GM12873 (cell line): ENCODE data around the gene C2orf68.

Source experiments
- TF ChIP-seq, protein P1 (sequence below): IDR thresholded peaks from 2 replicates; pipeline ENCODE4 v1.5.1; 2012; ENCODE audit warnings: low read depth, mild to moderate bottlenecking, moderate library complexity, low read length, control low read depth; ENCODE audit not compliant: insufficient read depth; ENCODE audit errors: missing control alignments

Gene C2orf68

DNA sequence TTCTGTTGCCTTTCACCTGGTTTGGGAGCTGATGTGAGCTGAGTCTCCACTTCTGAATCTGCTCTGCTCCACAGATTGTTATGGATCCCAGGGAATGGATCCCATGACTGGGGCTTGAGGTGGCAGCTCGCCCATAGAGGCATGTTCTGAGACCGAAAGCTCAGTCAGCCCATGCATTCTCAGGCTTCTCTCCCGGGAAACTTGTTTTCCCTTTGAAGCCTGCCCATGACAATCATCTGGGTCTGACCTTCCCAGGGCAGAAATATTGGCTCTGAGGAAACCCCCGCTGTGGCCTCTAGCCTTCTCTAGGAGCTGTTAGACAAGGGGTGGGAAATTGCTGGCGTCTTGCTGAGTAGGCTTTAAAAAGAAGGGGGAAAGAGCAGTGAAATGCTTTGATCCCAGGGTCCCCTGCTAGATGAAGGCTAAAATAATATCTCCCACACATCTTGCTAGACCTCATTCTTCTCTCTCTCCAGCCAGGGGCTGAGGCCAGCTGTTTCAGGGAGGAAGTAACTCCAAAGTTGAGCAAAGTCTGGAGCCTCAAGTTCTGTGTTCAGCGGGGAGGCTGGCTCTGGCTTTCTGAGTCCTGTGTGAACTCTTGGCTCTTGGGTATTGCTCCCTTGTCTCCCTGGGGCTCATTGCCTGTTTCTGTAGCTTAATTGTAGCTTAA lies 32.5 kb downstream of the C2orf68 start:
- TF ChIP-seq, protein P1, sequence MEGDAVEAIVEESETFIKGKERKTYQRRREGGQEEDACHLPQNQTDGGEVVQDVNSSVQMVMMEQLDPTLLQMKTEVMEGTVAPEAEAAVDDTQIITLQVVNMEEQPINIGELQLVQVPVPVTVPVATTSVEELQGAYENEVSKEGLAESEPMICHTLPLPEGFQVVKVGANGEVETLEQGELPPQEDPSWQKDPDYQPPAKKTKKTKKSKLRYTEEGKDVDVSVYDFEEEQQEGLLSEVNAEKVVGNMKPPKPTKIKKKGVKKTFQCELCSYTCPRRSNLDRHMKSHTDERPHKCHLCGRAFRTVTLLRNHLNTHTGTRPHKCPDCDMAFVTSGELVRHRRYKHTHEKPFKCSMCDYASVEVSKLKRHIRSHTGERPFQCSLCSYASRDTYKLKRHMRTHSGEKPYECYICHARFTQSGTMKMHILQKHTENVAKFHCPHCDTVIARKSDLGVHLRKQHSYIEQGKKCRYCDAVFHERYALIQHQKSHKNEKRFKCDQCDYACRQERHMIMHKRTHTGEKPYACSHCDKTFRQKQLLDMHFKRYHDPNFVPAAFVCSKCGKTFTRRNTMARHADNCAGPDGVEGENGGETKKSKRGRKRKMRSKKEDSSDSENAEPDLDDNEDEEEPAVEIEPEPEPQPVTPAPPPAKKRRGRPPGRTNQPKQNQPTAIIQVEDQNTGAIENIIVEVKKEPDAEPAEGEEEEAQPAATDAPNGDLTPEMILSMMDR = no peak

- TF ChIP-seq, protein P1 = no peak
Observed at GRCh38 chr2:85578243-85579180, 33.4 kb downstream of the C2orf68 start.

GRCh38 chr2:85577386-85578242 lies 34.3 kb downstream of the C2orf68 start, which contains the start of gene VAMP8:
VAMP8 (plus strand) TSS chr2:85577586; CDS start chr2:85577647, 61 bp downstream.
- TF ChIP-seq, protein P1 = no peak

GRCh38 chr2:85577063-85577385 lies 34.8 kb downstream of the C2orf68 start:
- TF ChIP-seq, protein P1 = no peak

GRCh38 chr2:85575739-85576138 lies 36.1 kb downstream of the C2orf68 start:
- TF ChIP-seq, protein P1 = no peak

GRCh38 chr2:85566265-85566664 lies 45.6 kb downstream of the C2orf68 start:
- TF ChIP-seq, protein P1 = no peak
